Middle frontal gyrus (tissue), 1 donor: ENCODE measurements around the gene LIMCH1.

ENCODE experiments used
- DNase-seq: peaks from one replicate; pipeline ENCODE4 v3.0.0-alpha.2; 2015; ENCODE audit warnings: low spot score; ENCODE audit errors: extremely low spot score

Gene LIMCH1

DNA sequence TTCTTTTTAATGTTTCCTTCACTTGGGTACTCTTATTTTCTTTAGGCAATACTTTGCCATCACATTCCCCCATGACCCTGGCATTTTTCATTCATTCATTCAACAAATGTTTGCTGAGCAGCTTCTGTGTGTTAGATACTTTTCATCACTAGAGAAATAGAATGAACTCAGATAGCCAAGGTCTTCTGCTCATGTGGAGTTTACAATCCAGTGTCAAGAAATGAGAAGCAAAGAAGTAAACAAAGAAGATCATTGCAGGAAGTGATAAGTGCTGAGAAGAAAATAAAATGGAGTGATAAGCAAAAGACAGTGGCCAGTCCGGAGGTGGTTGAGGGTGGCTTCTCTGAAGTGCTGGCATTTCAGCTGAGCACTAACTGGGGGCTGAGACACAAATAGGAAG is 63.1 kb downstream of the LIMCH1 start:
- DNase-seq = no peak

DNA sequence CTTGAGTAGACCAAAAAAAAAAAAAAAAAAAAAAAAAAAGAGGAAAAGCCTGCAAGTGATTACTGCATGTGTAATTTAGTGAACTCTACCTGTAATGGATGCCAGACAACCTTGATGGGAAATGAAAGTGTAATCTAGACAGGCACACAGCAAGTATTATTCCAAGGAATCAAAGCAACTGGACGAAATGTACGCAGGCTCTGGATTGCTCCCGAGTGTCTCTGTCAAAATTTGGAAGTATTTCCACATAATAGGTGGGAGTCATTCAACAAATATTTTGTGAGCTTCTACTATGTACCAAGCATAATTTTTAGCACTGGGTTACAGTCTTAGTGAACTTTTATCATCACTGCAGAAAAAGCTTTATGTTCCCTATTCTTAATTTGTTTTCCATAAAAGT is 64.2 kb downstream of the LIMCH1 start:
- DNase-seq = no peak

DNA sequence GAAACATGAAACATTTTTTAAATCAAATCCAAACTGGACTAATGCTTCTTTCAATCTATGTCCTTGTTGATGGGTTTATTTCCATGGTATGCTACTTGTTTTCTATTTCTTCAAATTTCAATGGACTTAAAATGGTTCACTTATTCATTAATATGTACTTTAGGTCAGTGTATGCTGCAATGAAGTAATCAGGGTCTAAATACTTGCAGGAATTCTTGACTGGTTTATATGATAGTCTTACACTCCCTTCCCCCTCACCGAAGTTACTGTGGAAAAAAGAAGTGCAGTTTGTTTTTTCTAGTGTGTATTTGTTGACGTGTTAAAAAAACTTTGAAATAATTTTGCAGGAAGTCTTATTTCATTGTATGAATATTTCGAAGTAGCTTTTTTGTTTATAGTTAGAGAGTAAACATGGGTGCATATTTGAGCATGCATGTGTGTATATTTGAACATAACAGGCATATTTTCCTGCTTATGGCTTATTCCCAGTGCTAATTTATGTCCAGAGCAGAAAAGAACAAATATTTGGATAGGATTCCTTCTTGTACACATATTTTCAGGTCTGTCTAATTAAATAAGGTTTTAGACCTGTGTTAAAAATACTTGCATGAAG is 65.0 kb downstream of the LIMCH1 start:
- DNase-seq = no peak

DNA sequence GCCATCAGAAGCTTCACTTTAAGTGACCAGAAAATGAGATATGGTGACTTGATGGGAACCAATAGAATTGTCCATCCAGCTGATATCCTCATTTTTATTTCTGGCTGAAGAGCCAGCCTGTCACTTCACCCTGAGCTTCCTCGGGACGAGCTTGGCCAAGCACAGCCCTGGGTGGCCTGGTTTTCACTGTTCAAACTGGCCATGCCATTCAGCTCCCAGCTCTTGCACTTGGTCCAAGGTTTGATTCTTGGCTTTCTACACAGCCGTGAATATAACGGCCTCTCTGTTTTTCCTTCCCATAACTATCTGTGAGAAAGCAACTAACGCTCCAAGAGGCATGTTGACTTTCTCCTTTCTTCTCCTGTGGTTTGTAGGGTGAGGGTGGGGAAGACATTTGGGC is 71.9 kb downstream of the LIMCH1 start:
- DNase-seq = no peak

- DNase-seq = no peak
These were observed 72.5 kb downstream of the LIMCH1 start for GRCh38 chr4:41610474-41610873.

DNA sequence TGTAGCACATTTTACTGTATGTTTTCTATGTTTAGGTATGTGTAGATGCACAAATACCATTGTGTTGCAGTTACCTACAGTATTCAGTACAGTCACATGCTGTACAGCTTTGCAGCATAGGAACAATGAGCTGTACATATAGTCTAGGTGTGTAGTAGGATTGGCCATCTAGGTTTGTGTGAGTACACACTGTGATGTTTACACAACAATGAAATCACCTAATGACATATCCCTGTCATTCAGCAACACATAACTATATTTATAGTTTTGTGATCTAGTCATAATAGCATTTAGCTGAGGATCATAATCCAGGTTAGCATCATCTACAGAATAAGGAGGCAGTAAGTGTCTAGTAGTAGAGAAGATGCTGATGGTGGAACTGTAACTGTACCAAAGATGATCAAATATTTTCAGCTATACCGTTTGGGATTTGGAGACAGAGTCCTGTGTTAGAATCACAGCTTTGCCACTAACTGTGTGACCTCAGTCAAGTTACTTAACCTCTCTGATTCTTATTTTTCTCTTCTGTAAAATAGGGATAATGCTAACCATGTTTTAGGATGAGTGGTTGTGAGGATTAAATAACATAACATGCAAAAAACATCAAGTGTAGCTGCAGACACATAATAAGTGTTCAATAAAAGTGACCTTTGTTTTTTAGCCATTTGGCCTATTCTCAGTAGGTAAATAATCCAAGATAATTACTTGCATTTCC is 73.3 kb downstream of the LIMCH1 start:
- no peak for DNase-seq

GRCh38 chr4:41611881-41612871 is 74.2 kb downstream of the LIMCH1 start:
- DNase-seq = peak; percentile 73

GRCh38 chr4:41613386-41613785 is 75.4 kb downstream of the LIMCH1 start:
- DNase-seq = no peak

GRCh38 chr4:41613821-41614220 is 75.9 kb downstream of the LIMCH1 start:
- no peak for DNase-seq

- DNase-seq = no peak
These were observed 76.6 kb downstream of the LIMCH1 start for GRCh38 chr4:41614519-41614918.

- no peak for DNase-seq
These were observed 81.2 kb downstream of the LIMCH1 start for GRCh38 chr4:41619161-41619560.

GRCh38 chr4:41620594-41621256 is 82.8 kb downstream of the LIMCH1 start:
- no peak for DNase-seq

- peak; percentile 71 for DNase-seq
These were observed 84.8 kb downstream of the LIMCH1 start for GRCh38 chr4:41622787-41623186.

GRCh38 chr4:41624765-41625164 is 86.8 kb downstream of the LIMCH1 start:
- DNase-seq = no peak

DNA sequence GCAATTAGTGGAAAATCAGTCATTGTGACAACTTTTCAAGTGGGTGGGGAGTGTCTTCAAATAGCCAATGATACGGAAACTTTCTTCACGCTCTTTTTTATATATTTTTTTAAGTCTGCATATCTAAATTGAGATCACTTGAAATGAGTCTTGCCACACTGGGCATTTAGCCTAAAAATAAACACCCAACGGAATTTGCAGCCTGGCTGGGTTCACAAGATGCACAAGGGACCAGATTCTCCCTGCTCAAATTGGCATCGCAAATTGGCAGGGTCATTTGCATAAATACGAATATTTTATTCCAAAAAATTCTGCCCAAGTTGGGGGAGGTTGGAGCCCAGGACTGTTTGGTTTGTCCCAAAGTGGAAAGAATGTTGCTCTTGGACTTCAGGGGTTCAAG is 87.6 kb downstream of the LIMCH1 start:
- DNase-seq = no peak

DNA sequence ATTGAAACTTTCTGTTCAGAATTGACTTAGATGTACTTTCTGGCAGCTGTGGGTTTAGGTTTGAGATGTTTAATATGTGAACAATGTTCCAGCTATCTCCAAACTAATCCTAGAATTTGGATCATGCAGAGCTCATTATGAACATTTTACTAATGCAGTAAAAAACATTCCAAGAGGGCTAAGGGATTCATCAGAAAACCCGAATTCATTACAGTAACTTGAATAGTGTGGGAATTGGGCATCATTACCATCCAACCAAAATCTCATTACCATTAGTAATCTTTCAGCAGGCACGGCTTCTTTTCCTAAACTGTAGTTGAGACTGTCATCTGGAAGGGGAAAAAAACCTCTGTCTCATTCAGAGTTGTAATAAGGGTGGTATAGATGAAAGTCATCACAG is 91.0 kb downstream of the LIMCH1 start:
- no peak for DNase-seq

- no peak for DNase-seq
These were observed 93.6 kb downstream of the LIMCH1 start for GRCh38 chr4:41631523-41631922.

DNA sequence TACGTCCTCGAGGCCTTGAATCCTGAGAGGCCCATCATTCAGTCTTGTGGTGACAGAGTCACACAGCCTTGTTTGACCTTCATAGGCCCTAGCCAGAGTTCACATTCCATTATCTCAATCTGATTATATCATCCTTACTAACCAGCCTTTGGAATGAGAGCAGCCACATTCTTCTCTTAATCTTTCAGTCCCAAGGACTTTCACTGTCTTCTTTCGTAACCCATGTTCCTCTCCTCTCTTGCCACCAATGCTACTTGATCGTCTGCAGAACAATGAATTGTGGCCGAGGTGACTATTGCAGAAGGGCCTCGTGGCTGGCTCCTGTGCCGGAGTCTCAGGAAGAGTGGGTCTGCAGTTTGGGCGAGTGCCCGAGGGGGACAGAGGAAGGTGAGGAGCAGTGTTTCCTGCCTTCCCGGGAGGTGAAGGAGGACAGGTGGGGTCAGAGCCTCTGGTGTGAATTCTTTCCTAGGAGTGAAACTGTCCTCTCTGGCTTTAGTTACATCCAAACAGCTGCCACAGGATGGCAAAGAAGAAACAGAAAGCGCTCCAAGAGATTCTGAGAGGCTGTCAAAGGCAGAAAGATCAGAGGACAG is 94.6 kb downstream of the LIMCH1 start:
- no peak for DNase-seq

- DNase-seq = no peak
These were observed 95.4 kb downstream of the LIMCH1 start for GRCh38 chr4:41633321-41633720.

GRCh38 chr4:41635441-41635840 is 97.5 kb downstream of the LIMCH1 start:
- DNase-seq = no peak

GRCh38 chr4:41638203-41638602 is 100.2 kb downstream of the LIMCH1 start:
- no peak for DNase-seq
